BLaER1 (cell line): Measurements from ENCODE around the gene CD46.

Source experiments
- H3K27ac ChIP-seq: shearing (Covaris generic); formaldehyde crosslinking; 2 replicates; pipeline ENCODE4 v1.8.1; 2022
- H3K27me3 ChIP-seq: shearing (Covaris generic); formaldehyde crosslinking; 2 replicates; pipeline ENCODE4 v1.8.1; 2022
- H3K36me3 ChIP-seq: shearing (Covaris generic); formaldehyde crosslinking; 2 replicates; pipeline ENCODE4 v1.8.1; 2022
- H3K4me1 ChIP-seq: shearing (Covaris generic); formaldehyde crosslinking; 2 replicates; pipeline ENCODE4 v1.8.1; 2022
- H3K4me2 ChIP-seq: shearing (Covaris generic); formaldehyde crosslinking; 2 replicates; pipeline ENCODE4 v1.8.1; 2022
- H3K4me3 ChIP-seq: shearing (Covaris generic); formaldehyde crosslinking; 2 replicates; pipeline ENCODE4 v1.8.1; 2022
- H3K9ac ChIP-seq: shearing (Covaris generic); formaldehyde crosslinking; 2 replicates; pipeline ENCODE4 v1.8.1; 2022
- H3K9me3 ChIP-seq: shearing (Covaris generic); formaldehyde crosslinking; 2 replicates; pipeline ENCODE4 v1.8.1; 2022
- H4K20me1 ChIP-seq: shearing (Covaris generic); formaldehyde crosslinking; 2 replicates; pipeline ENCODE4 v1.8.1; 2022
- Cebpa-rat ChIP-seq: shearing (Covaris generic); IDR thresholded peaks from 2 replicates; pipeline ENCODE4 v1.8.1; 2022

CD46 gene

GRCh38 chr1:207808911-207809555 lies 57.2 kb downstream of the CD46 start:
- no peaks in the 10 kb centered on the region for H3K27me3 ChIP-seq
- peaks cover 8% of the 10 kb centered on the region; the same call in 1 of the 2 replicates for H4K20me1 ChIP-seq
- no peak overlapping the region for H3K4me3 ChIP-seq
- no peak for TF ChIP-seq Cebpa-rat
- no peaks in the 10 kb centered on the region for H3K9me3 ChIP-seq
- H3K36me3 ChIP-seq: peaks cover 83% of the 10 kb centered on the region
- no peak overlapping the region for H3K4me2 ChIP-seq
- no peak overlapping the region for H3K27ac ChIP-seq
- H3K9ac ChIP-seq: no peak overlapping the region
- peaks cover 30% of the 10 kb centered on the region for H3K4me1 ChIP-seq

- H3K36me3 ChIP-seq: peaks cover 85% of the 10 kb centered on the region
- TF ChIP-seq Cebpa-rat: no peak
- H3K4me3 ChIP-seq: no peak overlapping the region
- no peak overlapping the region for H3K4me2 ChIP-seq
- no peaks in the 10 kb centered on the region for H3K27me3 ChIP-seq
- peaks cover 13% of the 10 kb centered on the region; the same call in 1 of the 2 replicates for H4K20me1 ChIP-seq
- H3K9me3 ChIP-seq: no peaks in the 10 kb centered on the region
- no peak overlapping the region for H3K9ac ChIP-seq
- H3K4me1 ChIP-seq: peaks cover 30% of the 10 kb centered on the region
- no peak overlapping the region for H3K27ac ChIP-seq
Observed at GRCh38 chr1:207810173-207810572, 58.3 kb downstream of the CD46 start.

- Histone ChIP-seq H3K27me3 (no peaks in the 10 kb centered on the region), H3K4me2 (peak overlapping the region; percentile 32; the same call in 1 of the 2 replicates), H3K9me3 (no peaks in the 10 kb centered on the region), H3K36me3 (peaks cover 85% of the 10 kb centered on the region), H3K9ac (no peak overlapping the region), H3K27ac (no peak overlapping the region), H4K20me1 (peaks cover 13% of the 10 kb centered on the region; the same call in 1 of the 2 replicates), H3K4me3 (no peak overlapping the region), H3K4me1 (peaks cover 31% of the 10 kb centered on the region)
- TF ChIP-seq Cebpa-rat: no peak
Observed at GRCh38 chr1:207810606-207811295, 58.9 kb downstream of the CD46 start.

GRCh38 chr1:207811319-207811718 lies 59.5 kb downstream of the CD46 start:
- no peak for TF ChIP-seq Cebpa-rat
- Histone ChIP-seq H3K27me3 (no peaks in the 10 kb centered on the region), H4K20me1 (peaks cover 13% of the 10 kb centered on the region; the same call in 1 of the 2 replicates), H3K36me3 (peaks cover 85% of the 10 kb centered on the region), H3K9me3 (no peaks in the 10 kb centered on the region), H3K27ac (no peak overlapping the region), H3K4me3 (no peak overlapping the region), H3K4me1 (peaks cover 35% of the 10 kb centered on the region), H3K9ac (no peak overlapping the region), H3K4me2 (peak overlapping the region; percentile 32; the same call in 1 of the 2 replicates)

- no peak overlapping the region for H3K27ac ChIP-seq
- H3K4me1 ChIP-seq: peaks cover 31% of the 10 kb centered on the region
- H4K20me1 ChIP-seq: peaks cover 20% of the 10 kb centered on the region; the same call in 1 of the 2 replicates
Observed at GRCh38 chr1:207811920-207812720, 60.3 kb downstream of the CD46 start.

GRCh38 chr1:207812778-207813511 lies 61.1 kb downstream of the CD46 start:
- peaks cover 28% of the 10 kb centered on the region; the same call in 1 of the 2 replicates for H4K20me1 ChIP-seq
- H3K4me2 ChIP-seq: no peak overlapping the region
- no peak overlapping the region for H3K27ac ChIP-seq
- H3K9ac ChIP-seq: no peak overlapping the region
- no peak overlapping the region for H3K4me3 ChIP-seq
- no peak for TF ChIP-seq Cebpa-rat
- H3K4me1 ChIP-seq: peaks cover 23% of the 10 kb centered on the region
- no peaks in the 10 kb centered on the region for H3K27me3 ChIP-seq
- peaks cover 85% of the 10 kb centered on the region for H3K36me3 ChIP-seq
- no peaks in the 10 kb centered on the region for H3K9me3 ChIP-seq

More at GRCh38 chr1:207811920-207812720, 60.3 kb downstream of the CD46 start:
- Histone ChIP-seq H3K9me3 (no peaks in the 10 kb centered on the region), H3K4me3 (no peak overlapping the region), H3K36me3 (peaks cover 85% of the 10 kb centered on the region), H3K4me2 (no peak overlapping the region), H3K9ac (no peak overlapping the region), H3K27me3 (no peaks in the 10 kb centered on the region)
- no peak for TF ChIP-seq Cebpa-rat

- no peak for TF ChIP-seq Cebpa-rat
- Histone ChIP-seq H3K4me1 (peaks cover 17% of the 10 kb centered on the region), H3K4me2 (no peak overlapping the region), H3K27me3 (no peaks in the 10 kb centered on the region), H3K36me3 (peaks cover 82% of the 10 kb centered on the region), H4K20me1 (peaks cover 28% of the 10 kb centered on the region; the same call in 1 of the 2 replicates), H3K4me3 (no peak overlapping the region), H3K27ac (no peak overlapping the region), H3K9me3 (no peaks in the 10 kb centered on the region), H3K9ac (no peak overlapping the region)
Observed at GRCh38 chr1:207813512-207813881, 61.6 kb downstream of the CD46 start.

- Histone ChIP-seq H3K4me3 (no peak overlapping the region), H3K27ac (no peak overlapping the region), H3K4me2 (no peak overlapping the region), H3K36me3 (peaks cover 82% of the 10 kb centered on the region), H3K9me3 (no peaks in the 10 kb centered on the region), H3K9ac (no peak overlapping the region), H3K4me1 (peaks cover 17% of the 10 kb centered on the region), H3K27me3 (no peaks in the 10 kb centered on the region), H4K20me1 (peaks cover 28% of the 10 kb centered on the region; the same call in 1 of the 2 replicates)
- TF ChIP-seq Cebpa-rat: no peak
Observed at GRCh38 chr1:207813946-207814345, 62.1 kb downstream of the CD46 start.

- H3K36me3 ChIP-seq: peaks cover 82% of the 10 kb centered on the region
- no peak overlapping the region for H3K27ac ChIP-seq
- no peak for TF ChIP-seq Cebpa-rat
- H3K9me3 ChIP-seq: no peaks in the 10 kb centered on the region
- H3K9ac ChIP-seq: no peak overlapping the region
- no peak overlapping the region for H3K4me2 ChIP-seq
- H3K27me3 ChIP-seq: no peaks in the 10 kb centered on the region
- H3K4me3 ChIP-seq: no peak overlapping the region
- peaks cover 33% of the 10 kb centered on the region; the same call in 1 of the 2 replicates for H4K20me1 ChIP-seq
- H3K4me1 ChIP-seq: peaks cover 17% of the 10 kb centered on the region
Observed at GRCh38 chr1:207814469-207814868, 62.6 kb downstream of the CD46 start.
